RWPE2 (cell line): ENCODE data around the gene UNC93B1.

Experiments used
- ATAC-seq: fragments of 200-7000 bp; cut with Tn5 transposase; 3 replicates; pipeline ENCODE4 v1.9.1; 2021; ENCODE audit warnings: low read depth
- DNase-seq: peaks from one replicate; pipeline ENCODE4 v3.0.0-alpha.2; 2020; ENCODE audit warnings: low spot score
- H3K27ac ChIP-seq: fragments of 450-650 bp; 2 replicates; pipeline ENCODE4 v1.5.1; 2017; ENCODE audit warnings: mild to moderate bottlenecking; ENCODE audit not compliant: poor library complexity, severe bottlenecking
- H3K27me3 ChIP-seq: fragments of 250-450 bp; sonication (Bioruptor Pico); 2 replicates; pipeline ENCODE4 v1.5.1; 2021; ENCODE audit warnings: mild to moderate bottlenecking, moderate library complexity; ENCODE audit not compliant: insufficient read depth, poor library complexity, severe bottlenecking
- H3K36me3 ChIP-seq: fragments of 250-450 bp; sonication (Bioruptor Pico); 2 replicates; pipeline ENCODE4 v1.5.1; 2020; ENCODE audit warnings: low read depth, mild to moderate bottlenecking, moderate library complexity
- H3K4me1 ChIP-seq: fragments of 250-450 bp; sonication (Bioruptor Pico); 2 replicates; pipeline ENCODE4 v1.5.1; 2021; ENCODE audit warnings: mild to moderate bottlenecking, moderate library complexity; ENCODE audit not compliant: insufficient read depth, poor library complexity, severe bottlenecking
- H3K4me3 ChIP-seq: fragments of 250-450 bp; sonication (Bioruptor Pico); 2 replicates; pipeline ENCODE4 v1.5.1; 2021; ENCODE audit warnings: mild to moderate bottlenecking, moderate library complexity; ENCODE audit not compliant: severe bottlenecking
- H3K9me3 ChIP-seq: fragments of 250-450 bp; sonication (Bioruptor Pico); 2 replicates; pipeline ENCODE4 v1.5.1; 2021; ENCODE audit warnings: mild to moderate bottlenecking, moderate library complexity; ENCODE audit not compliant: severe bottlenecking
- CTCF ChIP-seq: fragments of 450-650 bp; IDR thresholded peaks from one replicate; pipeline ENCODE4 v1.5.1; 2017; ENCODE audit warnings: mild to moderate bottlenecking, moderate library complexity; ENCODE audit not compliant: poor library complexity, severe bottlenecking

Gene UNC93B1

GRCh38 chr11:68008381-68009337, 4.8 kb upstream of the UNC93B1 start:
- no peak for TF ChIP-seq CTCF
- peak; percentile 48 for DNase-seq
- Histone ChIP-seq H3K27me3 (no peaks in the 10 kb centered on the region), H3K9me3 (no peaks in the 10 kb centered on the region), H3K4me1 (peaks cover 42% of the 10 kb centered on the region), H3K4me3 (no peak overlapping the region), H3K27ac (peak overlapping the region; percentile 94), H3K36me3 (no peaks in the 10 kb centered on the region)
- ATAC-seq: no peak

GRCh38 chr11:68007498-68008380, 3.8 kb upstream of the UNC93B1 start:
- Histone ChIP-seq H3K27ac (no peak overlapping the region), H3K4me1 (peaks cover 35% of the 10 kb centered on the region), H3K9me3 (no peaks in the 10 kb centered on the region), H3K27me3 (no peaks in the 10 kb centered on the region), H3K4me3 (no peak overlapping the region), H3K36me3 (no peaks in the 10 kb centered on the region)
- no peak for TF ChIP-seq CTCF
- ATAC-seq (no peak), DNase-seq (peak; percentile 52)

GRCh38 chr11:68006606-68007166, 2.8 kb upstream of the UNC93B1 start:
- H3K4me1 ChIP-seq: peaks cover 24% of the 10 kb centered on the region
- ATAC-seq: no peak

GRCh38 chr11:68004551-68005335, 846 bp upstream of the UNC93B1 start:
- peak; percentile 47 for DNase-seq
- ATAC-seq: no peak
- Histone ChIP-seq H3K36me3 (no peaks in the 10 kb centered on the region), H3K27ac (peak overlapping the region; percentile 35), H3K27me3 (no peaks in the 10 kb centered on the region), H3K4me3 (peak overlapping the region; percentile 42), H3K4me1 (peaks cover 13% of the 10 kb centered on the region), H3K9me3 (no peaks in the 10 kb centered on the region)
- TF ChIP-seq CTCF: no peak

More at GRCh38 chr11:68006606-68007166, 2.8 kb upstream of the UNC93B1 start:
- H3K27me3 ChIP-seq: no peaks in the 10 kb centered on the region
- H3K36me3 ChIP-seq: no peaks in the 10 kb centered on the region
- no peak overlapping the region for H3K4me3 ChIP-seq
- no peak overlapping the region for H3K27ac ChIP-seq
- TF ChIP-seq CTCF: no peak
- DNase-seq: no peak
- H3K9me3 ChIP-seq: no peaks in the 10 kb centered on the region
